ENCODE measurements around the gene NUDT13. TPM values are rescaled to one million over a fixed set of nuclear protein-coding genes. Genes with fewer than 3 reads are reported as not detected.

NUDT13 gene
- total and polyA plus RNA-seq, 2 of the 4 experiments (the other 2 are of a cell fraction) = 0.90 to 1.7 TPM

- Histone ChIP-seq H3K18ac (ENCODE audit: low read depth, low read length) (peak within 1 kb of the TSS; percentile 78), H3K4me1 (ENCODE audit: control insufficient read depth, insufficient read depth, low read length) (peaks cover 3% of the 10 kb centered on the region; the same call in 1 of the 2 replicates), H3K23ac (ENCODE audit: low read depth, low read length) (peak within 1 kb of the TSS; percentile 93), H2BK5ac (ENCODE audit: low read depth, low read length, poor library complexity, severe bottlenecking) (peak within 1 kb of the TSS; percentile 87), H2BK20ac (ENCODE audit: low read depth, low read length) (no peak within 1 kb of the TSS), H4K8ac (ENCODE audit: low read depth in 2 of 2, low read length in 2 of 2) (peak within 1 kb of the TSS; percentile 85 to 93), H2AK9ac (replicated peaks; ENCODE audit: low read depth, low read length, poor library complexity) (peak within 1 kb of the TSS; percentile 98), H3K9me3 (ENCODE audit: control insufficient read depth, insufficient read depth, low read length) (no peaks in the 10 kb centered on the region), H4K20me1 (ENCODE audit: insufficient read depth, low read length) (peaks cover 22% of the 10 kb centered on the region), H2BK15ac (ENCODE audit: low read depth, low read length) (peak within 1 kb of the TSS; percentile 45; the same call in 2 of the 3 replicates), H3K4me2 (ENCODE audit: low read depth, low read length) (peak within 1 kb of the TSS; percentile 59), H2AFZ (replicated peaks; ENCODE audit: low read length, poor library complexity) (peak within 1 kb of the TSS; percentile 97), H3K9ac (ENCODE audit: low read depth, low read length) (peak within 1 kb of the TSS; percentile 91), H3K9me1 (ENCODE audit: insufficient read depth, low read length) (no peaks in the 10 kb centered on the region; the same call in 1 of the 2 replicates), H3K36me3 (ENCODE audit: control insufficient read depth, insufficient read depth, low read length) (no peaks in the 10 kb centered on the region; the same call in 1 of the 2 replicates), H3K4ac (ENCODE audit: low read depth, low read length) (peak within 1 kb of the TSS; percentile 83), H2BK120ac (ENCODE audit: low read depth, low read length) (peak within 1 kb of the TSS; percentile 54), H4K91ac (ENCODE audit: insufficient read depth, low read depth, low read length) (peak within 1 kb of the TSS; percentile 88), H3K27ac (ENCODE audit: insufficient read depth, low read length) (peak within 1 kb of the TSS; percentile 91), H2AK5ac (ENCODE audit: low read depth, low read length) (peak within 1 kb of the TSS; percentile 87), H4K5ac (ENCODE audit: low read depth, low read length) (peak within 1 kb of the TSS; percentile 56), H3K79me1 (ENCODE audit: low read depth in 1 of 2, low read length in 2 of 2) (peaks cover 0 to 9% of the 10 kb centered on the region in 2 experiments; a peak in 1 of 4 replicates), H3K56ac (ENCODE audit: extremely low read depth, insufficient read depth, low read length) (peak within 1 kb of the TSS; percentile 98), H3K27me3 (ENCODE audit: control insufficient read depth, insufficient read depth, low read length) (no peaks in the 10 kb centered on the region), H3K14ac (replicated peaks; ENCODE audit: low read depth, low read length) (peak within 1 kb of the TSS; percentile 92), H3K4me3 (ENCODE audit: insufficient read depth, low read depth, low read length) (peak within 1 kb of the TSS; percentile 71)
- intact Hi-C loops (cut with micrococcal nuclease) = loop anchor here (1.0 kb wide), 1 partner anchor 63 kb away; no protein-coding TSS in a partner anchor
- in situ Hi-C loops (cut with MboI; ENCODE audit: low sequenced_read_pairs) = no loop called here
- BruUV-seq (replicated peaks) = TSS peak; percentile 68
- CTCF ChIA-PET = interaction anchor here (0.6 to 1.1 kb wide), 3 partner anchors 12 to 48 kb away, joined by 3 to 6 read pairs (median 4); no protein-coding TSS in a partner anchor
- ATAC-seq (ENCODE audit: low read depth) (peak; percentile 95), DNase-seq (peak; percentile 96)
- dilution Hi-C loops (cut with HindIII; ENCODE audit: low sequenced_read_pairs, unreplicated experiment) = no loop called here
- WGBS, 2 experiments (ENCODE audit: extremely low coverage in 2 of 2, insufficient read length in 1 of 2) = 0% methylated on average over 39 of the region's 75 CpGs; no CpG with 5 or more reads in 1 of the 2 experiments
- POLR2A ChIA-PET (ENCODE audit: unreplicated experiment) = interaction anchor here (0.6 to 0.8 kb wide), 10 partner anchors 14 to 1737 kb away, joined by 3 to 17 read pairs (median 6); partner anchors contain the start of gene NUDT13
- TF ChIP-seq SMC3 (IDR thresholded peaks at IDR 0.05; ENCODE audit: low read depth, low read length) = peak; percentile 54
- peak; percentile 100 for TF ChIP-seq POLR2A (IDR thresholded peaks at IDR 0.05; ENCODE audit: low read depth, low read length)
- 0 out of 2 replicates have a peak, but pooled peaks have one; percentile 35 for TF ChIP-seq CHD1 (IDR thresholded peaks at IDR 0.05; ENCODE audit: low read depth, low read length)
- peak; percentile 55 for TF ChIP-seq RAD21 (IDR thresholded peaks at IDR 0.05; ENCODE audit: low read length)
- TF ChIP-seq RCOR1 (IDR thresholded peaks at IDR 0.05; ENCODE audit: insufficient replicate concordance, low read length) = no peak
- peak; percentile 71 for TF ChIP-seq CTCF (conservative IDR thresholded peaks at IDR 0.05; ENCODE audit: low read depth, low read length)
- no peak for TF ChIP-seq MAFK (IDR thresholded peaks at IDR 0.05; ENCODE audit: low read depth, low read length)
- no peak for TF ChIP-seq RFX5 (IDR thresholded peaks at IDR 0.05; ENCODE audit: low read depth, low read length)
- TF ChIP-seq FOS (IDR thresholded peaks at IDR 0.05; ENCODE audit: low read depth, low read length) = no peak
- TF ChIP-seq ELK1 (IDR thresholded peaks at IDR 0.05; ENCODE audit: borderline replicate concordance, low read depth, low read length) = no peak
- TF ChIP-seq BHLHE40 (IDR thresholded peaks at IDR 0.05; ENCODE audit: low read depth, low read length) = peak; percentile 36; the same call in 1 of the 2 replicates
- TF ChIP-seq MXI1 (IDR thresholded peaks at IDR 0.05; ENCODE audit: borderline replicate concordance, low read depth, low read length) = peak; percentile 72
- TF ChIP-seq MAZ (IDR thresholded peaks at IDR 0.05; ENCODE audit: borderline replicate concordance, low read depth, low read length) = peak; percentile 96
Observed at GRCh38 chr10:73096449-73097304, 13.6 kb upstream of the NUDT13 start, which contains the start of gene P4HA1. Gene P4HA1, minus strand, starts transcription at chr10:73096866. Its CDS starts 21,983 bp downstream, at chr10:73074883.
